Esophagus squamous epithelium (tissue), 4 donors: ENCODE results near the gene SPSB1.

Experiments
- POLR2A ChIP-seq, 4 donors: fragments of 450-650 bp; IDR thresholded peaks; one replicate each; pipeline ENCODE4 v1.6.1; 2017; ENCODE audit warnings: antibody characterized with exemption in 4 of 4, mild to moderate bottlenecking in 4 of 4, moderate library complexity in 3 of 4
- TF ChIP-seq, protein P1 (sequence below), 6 experiments: fragments of 450-650 bp in 4 of 6; fragments of 200-600 bp in 2 of 6; sonication (generic) in 2 of 6; IDR thresholded peaks; one replicate each; pipeline ENCODE4 v1.5.1; 2016 to 2019; ENCODE audit warnings: antibody characterized with exemption in 6 of 6, mild to moderate bottlenecking in 4 of 6, moderate library complexity in 4 of 6

DNA sequence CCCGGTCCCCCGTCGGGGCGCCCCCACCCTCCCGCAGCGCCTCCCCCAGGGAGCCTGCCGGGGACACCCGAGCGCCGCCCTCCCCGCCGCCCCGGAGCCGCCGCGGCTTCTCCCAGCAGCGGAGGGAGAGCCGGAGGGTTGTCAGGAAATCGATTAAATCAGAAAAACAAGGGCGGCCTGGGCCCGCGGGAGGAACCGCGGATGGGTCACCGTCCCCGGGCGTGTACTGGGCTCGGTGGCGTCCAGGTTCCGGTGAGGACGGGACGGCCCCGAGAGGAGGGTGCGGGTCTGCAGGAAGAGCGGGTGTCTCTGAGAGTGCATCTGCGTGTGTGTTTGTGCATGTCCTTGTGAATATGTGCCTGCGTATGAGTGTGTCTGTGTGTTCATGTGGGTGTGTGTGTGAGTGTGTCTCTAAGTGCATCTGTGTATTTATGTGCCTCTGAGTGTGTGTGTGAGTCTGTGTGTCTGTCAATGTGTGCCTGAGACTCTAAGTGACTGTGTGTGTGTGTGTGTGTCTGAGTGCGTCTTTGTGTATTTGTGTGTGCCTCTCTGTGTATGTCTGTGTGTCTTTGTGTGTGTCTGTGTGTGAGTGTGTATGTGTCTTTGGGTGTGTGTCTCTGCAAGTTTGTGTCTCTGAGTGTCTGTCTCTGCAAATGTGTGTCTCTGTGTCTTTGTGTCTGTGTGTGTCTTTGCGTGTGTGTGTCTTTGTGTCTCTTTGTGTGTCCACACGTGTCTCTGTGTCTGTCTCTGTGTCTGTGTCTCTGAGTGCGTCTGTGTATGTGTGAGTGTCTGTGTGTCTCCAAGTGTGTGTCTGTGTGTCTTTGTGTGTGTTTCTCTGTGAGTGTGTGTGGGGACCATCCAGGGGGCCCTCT is 1.1 kb downstream of the SPSB1 start:
- TF ChIP-seq, protein P1, sequence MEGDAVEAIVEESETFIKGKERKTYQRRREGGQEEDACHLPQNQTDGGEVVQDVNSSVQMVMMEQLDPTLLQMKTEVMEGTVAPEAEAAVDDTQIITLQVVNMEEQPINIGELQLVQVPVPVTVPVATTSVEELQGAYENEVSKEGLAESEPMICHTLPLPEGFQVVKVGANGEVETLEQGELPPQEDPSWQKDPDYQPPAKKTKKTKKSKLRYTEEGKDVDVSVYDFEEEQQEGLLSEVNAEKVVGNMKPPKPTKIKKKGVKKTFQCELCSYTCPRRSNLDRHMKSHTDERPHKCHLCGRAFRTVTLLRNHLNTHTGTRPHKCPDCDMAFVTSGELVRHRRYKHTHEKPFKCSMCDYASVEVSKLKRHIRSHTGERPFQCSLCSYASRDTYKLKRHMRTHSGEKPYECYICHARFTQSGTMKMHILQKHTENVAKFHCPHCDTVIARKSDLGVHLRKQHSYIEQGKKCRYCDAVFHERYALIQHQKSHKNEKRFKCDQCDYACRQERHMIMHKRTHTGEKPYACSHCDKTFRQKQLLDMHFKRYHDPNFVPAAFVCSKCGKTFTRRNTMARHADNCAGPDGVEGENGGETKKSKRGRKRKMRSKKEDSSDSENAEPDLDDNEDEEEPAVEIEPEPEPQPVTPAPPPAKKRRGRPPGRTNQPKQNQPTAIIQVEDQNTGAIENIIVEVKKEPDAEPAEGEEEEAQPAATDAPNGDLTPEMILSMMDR (IDR thresholded peaks at IDR 0.05) = no peak
- TF ChIP-seq POLR2A (IDR thresholded peaks at IDR 0.05) = no peak
